Posterior vena cava (tissue), 2 donors: ENCODE measurements around the gene AREL1. TPM values are rescaled to one million over a fixed set of nuclear protein-coding genes. Genes with fewer than 3 reads are reported as not detected.

Source experiments
- DNase-seq: peaks from one replicate; pipeline ENCODE4 v3.0.0-alpha.2; 2020; ENCODE audit warnings: low spot score
- intact Hi-C, 2 donors: fragments of 100-400 bp; cut with DNase I; formaldehyde crosslinking; loops; one replicate each; pipeline versions ENCODE4 v1.14.1 to v1.14.2; 2022 to 2023
- total RNA-seq, 2 donors: library from RNA; stranded (reverse); fragmentation: NEBNext Ultra II Directional; extraction: Animal tissue kit (Norgen Biotek cat#: 25700); gene quantifications; one replicate each; pipeline ENCODE4 v1.2.1, GENCODE V29; 2021
- donor health status: DM: yes; HTN: yes; CAD: no.
- donor health status: DM: yes; HTN: yes; CAD: no.

AREL1 gene
- total RNA-seq, 2 donors from 2014 or later, result 22.1 to 25.7 TPM

GRCh38 chr14:74703043-74703442, 9.8 kb downstream of the AREL1 start:
- no peak for DNase-seq
- intact Hi-C loops, result no loop called here

- DNase-seq, result no peak
- intact Hi-C loops, result no loop called here
Measured at GRCh38 chr14:74702293-74702692, 10.6 kb downstream of the AREL1 start.

DNA sequence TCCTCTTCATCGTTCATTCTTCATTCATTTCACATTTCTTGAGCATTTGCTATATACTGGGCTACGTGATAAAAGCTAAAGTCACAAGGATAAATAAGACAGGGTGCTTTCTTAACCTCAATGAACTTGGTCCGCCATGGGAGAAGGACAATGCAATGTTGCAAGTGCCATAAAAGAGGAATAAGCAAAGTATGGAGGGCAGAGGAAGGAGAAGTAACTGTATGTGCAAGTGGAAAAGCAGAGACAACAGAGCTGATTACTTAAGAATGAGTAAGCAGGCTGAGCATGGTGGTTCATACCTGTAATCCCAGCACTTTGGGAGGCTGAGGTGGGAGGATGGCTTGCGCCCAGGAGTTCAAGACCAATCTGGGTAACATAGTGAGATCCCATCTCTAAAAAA, 14.4 kb downstream of the AREL1 start:
- intact Hi-C loops, result no loop called here
- DNase-seq, result no peak

GRCh38 chr14:74697976-74698375, 14.9 kb downstream of the AREL1 start:
- no peak for DNase-seq
- intact Hi-C loops, result no loop called here

GRCh38 chr14:74697543-74697942, 15.3 kb downstream of the AREL1 start:
- intact Hi-C loops, result no loop called here
- DNase-seq, result no peak

DNA sequence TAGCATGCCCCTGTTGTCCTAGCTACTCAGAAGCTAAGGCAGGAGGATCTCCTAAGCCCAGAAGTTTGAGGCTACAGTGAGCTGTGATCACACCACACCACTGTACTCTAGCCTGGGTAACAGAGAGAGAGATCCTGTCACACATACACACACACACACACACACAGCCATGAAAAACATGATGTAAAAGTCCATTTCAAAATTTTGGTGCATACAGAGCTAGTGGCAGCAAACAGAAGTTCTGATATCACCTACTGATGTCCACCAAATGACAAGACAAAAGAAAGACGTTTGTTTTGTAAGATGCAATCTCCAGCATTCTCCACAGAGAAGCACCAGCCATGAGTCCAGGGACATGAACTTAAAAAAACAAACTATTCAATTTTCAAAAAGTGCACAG, 15.9 kb downstream of the AREL1 start:
- intact Hi-C loops, result no loop called here
- DNase-seq, result no peak

GRCh38 chr14:74695406-74695805, 17.5 kb downstream of the AREL1 start:
- DNase-seq, result no peak
- intact Hi-C loops, result no loop called here

DNA sequence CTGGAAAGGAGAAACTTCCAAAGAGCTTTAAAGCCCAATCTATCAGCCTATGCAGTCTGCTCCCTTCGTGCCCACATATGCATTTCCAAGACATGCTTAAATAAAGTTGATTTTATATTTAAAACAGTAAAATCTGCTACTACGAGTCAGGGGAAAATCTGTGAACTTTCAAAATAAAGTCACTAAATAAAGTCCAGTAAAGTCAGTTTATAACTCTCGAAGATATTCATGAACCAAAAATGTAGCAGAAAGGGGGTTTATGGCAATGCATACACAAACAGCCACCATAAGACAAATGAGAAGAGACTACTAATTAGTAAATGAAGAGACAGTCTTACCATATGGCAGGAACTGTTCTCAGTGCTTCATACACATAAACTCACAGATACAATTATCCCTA, 19.7 kb downstream of the AREL1 start:
- DNase-seq, result no peak
- intact Hi-C loops, result no loop called here

GRCh38 chr14:74691456-74691855, 21.4 kb downstream of the AREL1 start:
- DNase-seq, result no peak
- intact Hi-C loops, result no loop called here

GRCh38 chr14:74685921-74686678, 26.8 kb downstream of the AREL1 start:
- DNase-seq, result no peak
- intact Hi-C loops, result no loop called here

DNA sequence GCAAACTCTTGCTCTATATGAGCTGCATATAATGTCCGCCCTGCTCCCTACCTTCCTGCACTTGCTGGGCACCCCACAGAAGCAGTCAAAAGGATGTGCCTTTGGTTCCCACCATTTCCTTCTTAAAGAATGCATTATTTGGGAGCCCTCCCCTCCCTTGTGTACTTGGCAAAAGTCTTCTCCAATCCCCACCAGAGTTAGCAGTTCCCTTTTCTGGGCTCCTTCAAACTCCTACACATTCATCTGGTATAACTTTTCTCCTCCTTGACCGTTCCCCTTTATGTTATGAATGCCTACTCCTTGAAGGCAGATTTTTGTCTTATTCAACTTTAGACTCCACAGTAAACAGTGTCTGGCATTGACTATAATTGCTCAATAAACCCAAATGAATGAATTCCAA, 27.8 kb downstream of the AREL1 start:
- intact Hi-C loops, result no loop called here
- DNase-seq, result no peak

DNA sequence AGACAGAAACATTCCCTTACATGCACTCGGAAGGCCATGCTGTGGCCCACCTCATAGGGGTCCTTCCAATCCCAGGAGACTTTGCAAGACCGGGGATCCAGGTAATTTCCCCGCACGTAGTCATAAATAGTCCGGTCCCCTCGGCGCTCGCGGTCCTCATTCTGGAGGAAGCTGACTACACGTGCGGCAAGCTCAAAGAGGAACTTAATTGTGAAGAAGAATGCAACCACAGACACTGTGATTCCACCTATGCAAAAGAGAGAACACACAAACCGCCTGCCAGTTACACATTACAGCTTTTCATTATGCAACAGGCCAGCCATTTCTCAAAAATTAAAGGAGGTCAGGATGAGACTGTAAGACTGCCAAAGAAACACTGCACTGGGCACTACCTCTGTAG, 28.4 kb downstream of the AREL1 start:
- no peak for DNase-seq
- intact Hi-C loops, result no loop called here

GRCh38 chr14:74683406-74683805, 29.5 kb downstream of the AREL1 start:
- no peak for DNase-seq
- intact Hi-C loops, result no loop called here

DNA sequence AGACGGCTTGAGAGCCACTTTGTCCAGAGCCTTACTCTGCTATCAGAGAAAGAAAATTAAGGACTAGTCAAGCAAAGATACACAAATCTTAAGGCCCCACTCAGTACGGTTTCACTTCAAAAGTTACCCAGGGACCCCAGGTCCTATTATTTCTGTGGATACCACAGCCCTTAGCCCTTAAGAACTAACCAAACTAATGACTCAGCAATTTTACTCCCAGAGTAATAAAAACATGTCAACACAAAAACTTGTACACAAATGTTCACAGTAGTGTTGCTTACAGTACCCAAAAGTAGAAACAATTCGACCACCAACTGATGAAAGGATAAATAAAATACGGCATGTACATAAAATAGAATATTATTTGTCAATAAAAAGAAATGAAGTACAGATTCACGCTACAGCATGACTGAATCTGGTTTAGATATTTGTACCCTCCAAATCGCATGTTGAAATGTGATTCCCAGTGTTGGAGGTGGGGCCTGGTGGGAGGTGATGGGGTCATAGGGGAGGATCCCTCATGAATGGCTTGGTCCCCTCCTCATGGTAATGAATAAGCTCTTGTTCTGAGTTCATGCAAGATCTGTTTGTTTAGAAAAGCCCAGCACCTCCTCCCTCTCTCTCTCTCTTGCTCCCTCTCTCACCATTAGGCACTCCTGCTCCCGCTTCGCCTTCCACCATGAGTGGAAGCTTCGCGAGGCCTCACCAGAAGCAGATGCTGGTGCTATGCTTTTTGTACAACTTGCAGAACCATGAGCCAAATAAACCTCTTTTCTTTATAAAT, 30.5 kb downstream of the AREL1 start:
- intact Hi-C loops, result no loop called here
- DNase-seq, result no peak

DNA sequence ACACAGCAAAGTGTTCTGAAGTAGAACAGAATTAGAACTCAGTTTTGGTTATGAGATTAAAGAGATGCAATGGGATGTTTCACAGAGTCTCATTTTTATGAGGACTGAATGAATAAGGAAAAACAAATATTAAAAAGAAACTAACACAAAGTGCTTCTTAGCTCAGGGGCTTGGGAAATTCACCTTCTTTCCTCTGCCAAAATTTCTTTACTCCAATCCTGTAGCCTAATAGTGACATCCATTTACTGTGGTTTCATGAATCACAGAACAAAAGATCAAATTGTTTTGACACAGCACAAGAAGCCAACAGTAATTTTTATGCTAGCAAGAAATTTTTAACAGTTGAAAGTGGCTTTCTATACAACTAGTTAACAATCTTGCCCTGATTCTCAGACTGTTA, 37.7 kb downstream of the AREL1 start:
- DNase-seq, result no peak
- intact Hi-C loops, result no loop called here

DNA sequence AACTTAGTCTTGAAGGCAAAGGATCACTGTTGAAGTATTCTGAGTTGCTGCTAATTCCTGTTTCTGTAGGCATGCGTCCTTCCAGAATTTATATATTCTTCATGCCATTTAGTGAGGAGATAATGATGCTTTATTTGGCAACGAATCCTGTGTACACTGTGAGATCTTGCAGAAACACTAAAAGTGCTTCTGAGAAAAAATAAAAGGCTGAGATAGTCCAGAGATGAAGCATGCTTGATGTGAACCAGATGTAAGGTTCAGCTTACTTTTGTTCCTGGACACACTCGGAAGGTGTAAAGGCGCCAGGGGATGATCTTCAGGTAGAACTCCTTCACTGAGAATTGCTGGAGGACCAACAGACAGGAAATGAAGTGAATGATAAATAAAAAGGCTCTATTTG, 39.1 kb downstream of the AREL1 start:
- DNase-seq, result no peak
- intact Hi-C loops, result loop anchor here in 1 of 2 donors (2.0 kb wide), 1 partner anchor 61 kb away; no protein-coding TSS in a partner anchor

DNA sequence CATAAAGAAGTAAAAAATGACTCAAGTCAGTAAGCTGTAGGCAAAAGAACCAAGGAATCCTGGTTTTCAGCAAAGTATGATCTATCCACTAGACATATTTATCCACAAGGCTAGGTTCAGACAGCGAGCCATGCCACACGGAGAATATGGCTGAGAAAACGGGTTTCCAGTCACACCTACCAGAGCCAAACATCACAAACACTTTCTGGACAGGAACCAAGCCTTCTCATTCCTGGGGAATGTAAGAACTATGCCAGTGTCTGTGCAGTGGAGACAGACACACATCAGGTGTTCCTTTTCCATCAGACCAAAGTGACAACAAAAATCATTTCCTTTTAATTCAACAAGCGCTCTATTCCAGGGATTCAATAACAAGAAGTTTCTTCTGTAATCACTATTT, 41.1 kb downstream of the AREL1 start:
- intact Hi-C loops, result loop anchor here in 1 of 2 donors (2.0 kb wide), 1 partner anchor 63 kb away; no protein-coding TSS in a partner anchor
- no peak for DNase-seq

- intact Hi-C loops, result no loop called here
- DNase-seq, result no peak
Measured at GRCh38 chr14:74670726-74671411, 42.0 kb downstream of the AREL1 start.

GRCh38 chr14:74669846-74670245, 43.0 kb downstream of the AREL1 start:
- DNase-seq, result no peak
- intact Hi-C loops, result no loop called here

- no peak for DNase-seq
- intact Hi-C loops, result no loop called here
Measured at GRCh38 chr14:74669256-74669655, 43.6 kb downstream of the AREL1 start.
